ENCODE data around the gene AMHR2. TPM values are rescaled to one million over a fixed set of nuclear protein-coding genes. Genes with fewer than 3 reads are reported as not detected.
"Not testable (repeated sequence)": the region's sequence is repeated elsewhere in the genome, so short reads cannot be mapped to it uniquely, and the experiment has no call there.

The AMHR2 gene
- total RNA-seq, 4 donors from 2014 or later = not detected

GRCh38 chr12:53418221-53418620 lies 5.4 kb upstream of the AMHR2 start:
- WGBS, 2 donors = 90 to 97% methylated on average over 3 of the region's 3 CpGs

GRCh38 chr12:53419756-53420155 lies 3.9 kb upstream of the AMHR2 start:
- H3K27ac ChIP-seq = no peak overlapping the region
- no peaks in the 10 kb centered on the region for H3K9me3 ChIP-seq
- peaks cover 0 to 30% (median 7%) of the 10 kb centered on the region in 4 donors for H3K4me1 ChIP-seq
- TF ChIP-seq POLR2A (IDR thresholded peaks at IDR 0.05) (no peak), EP300 (IDR thresholded peaks at IDR 0.05) (no peak), CTCF (IDR thresholded peaks at IDR 0.05) (no peak)
- H3K36me3 ChIP-seq = no peaks in the 10 kb centered on the region
- H3K4me3 ChIP-seq = no peak overlapping the region
- no peak for DNase-seq (ENCODE audit: low spot score in 2 of 2)
- 87 to 92% methylated on average over 2 of the region's 2 CpGs for WGBS, 2 donors
- no peaks in the 10 kb centered on the region for H3K27me3 ChIP-seq

More at GRCh38 chr12:53418221-53418620, 5.4 kb upstream of the AMHR2 start:
- H3K27ac ChIP-seq = no peak overlapping the region
- no peaks in the 10 kb centered on the region for H3K36me3 ChIP-seq
- no peaks in the 10 kb centered on the region for H3K27me3 ChIP-seq
- peaks cover 0 to 45% (median 12%) of the 10 kb centered on the region in 4 donors for H3K4me1 ChIP-seq
- H3K4me3 ChIP-seq = no peak overlapping the region
- no peak for DNase-seq (ENCODE audit: low spot score in 2 of 2)
- TF ChIP-seq POLR2A (IDR thresholded peaks at IDR 0.05) (no peak), CTCF (IDR thresholded peaks at IDR 0.05) (no peak), EP300 (IDR thresholded peaks at IDR 0.05) (no peak)
- H3K9me3 ChIP-seq = no peaks in the 10 kb centered on the region

GRCh38 chr12:53422247-53422646 lies 1.4 kb upstream of the AMHR2 start:
- WGBS, 2 donors = 91 to 93% methylated on average over 12 of the region's 12 CpGs
- not testable (repeated sequence) for H3K36me3 ChIP-seq; H3K27me3 ChIP-seq; H3K4me3 ChIP-seq; DNase-seq (ENCODE audit: low spot score in 2 of 2); H3K27ac ChIP-seq; H3K9me3 ChIP-seq
- peaks cover 0 to 14% (median 4%) of the 10 kb centered on the region in 4 donors for H3K4me1 ChIP-seq

- H3K27me3 ChIP-seq = no peaks in the 10 kb centered on the region
- H3K4me3 ChIP-seq = no peak overlapping the region
- H3K27ac ChIP-seq = no peak overlapping the region
- no peaks in the 10 kb centered on the region for H3K36me3 ChIP-seq
- WGBS, 2 donors = 70 to 75% methylated on average over 9 of the region's 9 CpGs
- no peak for DNase-seq (ENCODE audit: low spot score in 2 of 2)
- H3K9me3 ChIP-seq = no peaks in the 10 kb centered on the region
- TF ChIP-seq EP300 (IDR thresholded peaks at IDR 0.05) = no peak
- no peak for TF ChIP-seq POLR2A (IDR thresholded peaks at IDR 0.05)
- TF ChIP-seq CTCF (IDR thresholded peaks at IDR 0.05) = no peak
- peaks cover 0 to 10% (median 4%) of the 10 kb centered on the region in 4 donors for H3K4me1 ChIP-seq
Observed at GRCh38 chr12:53424626-53425514, 1.2 kb downstream of the AMHR2 start.

- Histone ChIP-seq H3K9me3 (no peaks in the 10 kb centered on the region), H3K27me3 (no peaks in the 10 kb centered on the region), H3K4me3 (no peak overlapping the region), H3K36me3 (no peaks in the 10 kb centered on the region), H3K4me1 (peaks cover 0 to 10% (median 4%) of the 10 kb centered on the region in 4 donors), H3K27ac (no peak overlapping the region)
- no peak for TF ChIP-seq CTCF (IDR thresholded peaks at IDR 0.05)
- no peak for TF ChIP-seq EP300 (IDR thresholded peaks at IDR 0.05)
- 66 to 76% methylated on average over 9 to 11 of the region's 11 CpGs for WGBS, 2 donors
- no peak for DNase-seq (ENCODE audit: low spot score in 2 of 2)
Observed at GRCh38 chr12:53425515-53426150, 2.0 kb downstream of the AMHR2 start.

All from tibial nerve (tissue), 4 donors.